Prostate gland (tissue), 2 donors: Measurements from ENCODE around the gene MVB12B.
"Not testable (repeated sequence)": the region's sequence is repeated elsewhere in the genome, so short reads cannot be mapped to it uniquely, and the experiment has no call there.

Experiments
- POLR2AphosphoS5 ChIP-seq: sonication (generic); formaldehyde crosslinking; IDR thresholded peaks from one replicate; pipeline ENCODE4 v1.6.1; 2017; ENCODE audit warnings: antibody characterized with exemption
- TF ChIP-seq, protein P1 (sequence below), 4 experiments: fragments of 200-600 bp in 2 of 4; fragments of 450-650 bp in 2 of 4; sonication (generic) in 2 of 4; IDR thresholded peaks; 1 replicate in 3 of 4; 2 replicates in 1 of 4; pipeline ENCODE4 v1.5.1; 2016 to 2019; ENCODE audit warnings: antibody characterized with exemption in 4 of 4, mild to moderate bottlenecking in 2 of 4, moderate library complexity in 2 of 4

DNA sequence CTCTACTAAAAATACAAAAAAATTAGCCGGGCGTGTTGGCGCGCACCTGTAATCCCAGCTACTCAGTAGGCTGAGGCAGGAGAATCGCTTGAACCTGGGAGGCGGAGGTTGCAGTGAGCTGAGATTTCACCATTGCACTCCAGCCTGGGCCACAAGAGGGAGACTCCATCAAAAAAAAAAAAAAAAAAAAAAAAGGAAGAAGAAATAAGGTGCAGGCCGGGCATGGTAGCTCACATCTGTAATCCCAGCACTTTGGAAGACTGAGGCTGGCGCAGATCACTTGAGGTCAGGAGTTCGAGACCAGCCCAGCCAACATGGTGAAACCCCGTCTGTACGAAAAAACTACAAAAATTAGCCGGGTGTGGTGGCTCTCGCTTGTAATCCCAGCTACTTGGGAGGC lies 228.8 kb downstream of the MVB12B start:
- TF ChIP-seq POLR2AphosphoS5, result not testable (repeated sequence)
- TF ChIP-seq, protein P1, sequence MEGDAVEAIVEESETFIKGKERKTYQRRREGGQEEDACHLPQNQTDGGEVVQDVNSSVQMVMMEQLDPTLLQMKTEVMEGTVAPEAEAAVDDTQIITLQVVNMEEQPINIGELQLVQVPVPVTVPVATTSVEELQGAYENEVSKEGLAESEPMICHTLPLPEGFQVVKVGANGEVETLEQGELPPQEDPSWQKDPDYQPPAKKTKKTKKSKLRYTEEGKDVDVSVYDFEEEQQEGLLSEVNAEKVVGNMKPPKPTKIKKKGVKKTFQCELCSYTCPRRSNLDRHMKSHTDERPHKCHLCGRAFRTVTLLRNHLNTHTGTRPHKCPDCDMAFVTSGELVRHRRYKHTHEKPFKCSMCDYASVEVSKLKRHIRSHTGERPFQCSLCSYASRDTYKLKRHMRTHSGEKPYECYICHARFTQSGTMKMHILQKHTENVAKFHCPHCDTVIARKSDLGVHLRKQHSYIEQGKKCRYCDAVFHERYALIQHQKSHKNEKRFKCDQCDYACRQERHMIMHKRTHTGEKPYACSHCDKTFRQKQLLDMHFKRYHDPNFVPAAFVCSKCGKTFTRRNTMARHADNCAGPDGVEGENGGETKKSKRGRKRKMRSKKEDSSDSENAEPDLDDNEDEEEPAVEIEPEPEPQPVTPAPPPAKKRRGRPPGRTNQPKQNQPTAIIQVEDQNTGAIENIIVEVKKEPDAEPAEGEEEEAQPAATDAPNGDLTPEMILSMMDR (IDR thresholded peaks at IDR 0.05), result not testable (repeated sequence)
